ENCODE data around the gene GFRA1.

GFRA1 gene

GRCh38 chr10:116270771-116271592 lies 2.0 kb downstream of the GFRA1 start:
- no peak for DNase-seq

DNA sequence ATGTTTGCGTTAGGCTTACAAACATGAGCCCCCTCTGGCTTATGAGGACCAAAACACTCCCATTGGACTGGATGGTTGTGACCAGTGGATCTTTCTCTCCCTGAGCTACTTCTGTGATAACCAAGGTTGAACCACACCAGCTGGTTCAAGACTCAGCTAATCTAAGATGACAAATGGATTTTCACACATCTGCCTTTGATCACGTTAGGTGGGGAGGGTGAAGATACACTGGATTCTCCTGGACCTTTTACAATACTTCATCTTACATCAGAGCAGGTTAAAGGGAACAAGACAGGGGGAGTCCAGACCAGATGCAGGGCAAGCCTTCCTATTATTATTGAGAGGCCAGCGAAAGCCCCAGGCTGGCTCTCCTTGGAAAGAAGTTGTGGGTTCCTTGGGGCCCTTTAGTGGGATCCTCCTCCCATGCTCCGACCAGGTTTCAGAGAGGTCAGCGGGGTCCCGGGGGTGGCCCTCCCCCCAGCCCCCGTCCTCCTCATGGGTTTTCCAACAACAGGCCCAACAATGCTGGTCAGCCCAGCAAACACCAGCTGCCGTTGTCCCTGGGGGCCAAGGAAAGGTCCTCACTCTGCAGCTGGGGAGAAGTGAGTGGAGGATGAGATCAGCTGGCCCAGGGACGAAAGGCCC lies 2.8 kb downstream of the GFRA1 start:
- DNase-seq = no peak

- no peak for DNase-seq
These were observed 3.4 kb downstream of the GFRA1 start for GRCh38 chr10:116269619-116270018.

GRCh38 chr10:116268976-116269375 lies 4.0 kb downstream of the GFRA1 start:
- no peak for DNase-seq

GRCh38 chr10:116265686-116266085 lies 7.3 kb downstream of the GFRA1 start:
- no peak for DNase-seq

DNA sequence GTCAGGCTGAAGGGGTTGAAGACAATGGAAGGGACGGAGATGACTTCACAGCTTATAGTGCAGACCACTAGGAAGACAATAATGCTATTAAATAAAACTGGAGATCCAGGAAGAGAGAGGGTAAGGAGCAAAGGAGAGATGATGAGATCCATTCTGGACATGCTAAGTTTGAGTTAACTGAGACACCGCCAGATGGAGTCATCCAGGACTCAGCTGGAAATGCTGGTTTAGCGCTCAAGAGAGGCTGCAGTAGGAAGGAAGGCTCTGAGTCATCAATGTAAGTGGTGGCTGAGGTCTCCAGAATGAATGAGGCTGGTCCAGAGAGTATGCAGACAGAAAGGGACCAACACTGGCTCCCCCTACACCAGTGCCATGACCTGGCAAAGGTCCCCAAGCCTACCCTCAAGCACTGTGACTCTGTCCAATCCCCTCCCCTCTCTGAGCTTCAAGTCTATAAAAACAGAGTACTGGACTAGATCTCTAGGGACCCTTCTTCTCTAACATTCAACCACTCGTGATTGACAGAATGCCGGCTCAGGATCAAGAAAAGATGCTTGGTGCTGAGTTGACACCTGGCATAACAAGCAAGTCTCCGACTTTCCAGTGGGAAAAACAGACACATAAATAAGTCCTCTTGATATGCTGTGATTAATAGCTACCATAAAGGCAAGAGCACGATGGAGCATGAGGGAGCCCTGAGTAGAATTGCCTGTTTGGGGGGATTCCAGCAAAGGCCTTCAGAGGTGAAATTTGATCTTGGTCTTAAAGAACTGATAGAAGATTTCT lies 8.9 kb downstream of the GFRA1 start:
- DNase-seq = no peak

DNA sequence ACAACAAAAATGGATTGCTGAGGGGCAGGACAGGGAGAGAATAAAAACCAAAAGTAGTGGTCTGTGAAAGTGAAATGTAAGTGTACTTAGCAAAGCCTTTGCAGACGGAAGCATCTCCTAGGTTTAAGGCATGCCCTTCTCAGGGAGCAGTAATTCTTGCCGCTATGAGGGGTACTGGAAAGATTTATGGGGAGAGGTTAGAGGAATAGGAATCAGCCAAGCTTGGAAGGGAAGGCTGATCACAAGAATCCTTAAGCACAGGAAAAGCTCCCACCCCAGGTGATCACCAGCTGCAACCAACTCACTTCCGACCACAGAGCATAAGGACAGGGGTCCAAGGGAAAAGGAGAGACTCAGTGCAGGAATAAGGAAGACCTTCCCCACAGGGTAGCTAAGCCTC lies 10.3 kb downstream of the GFRA1 start:
- DNase-seq = no peak

DNA sequence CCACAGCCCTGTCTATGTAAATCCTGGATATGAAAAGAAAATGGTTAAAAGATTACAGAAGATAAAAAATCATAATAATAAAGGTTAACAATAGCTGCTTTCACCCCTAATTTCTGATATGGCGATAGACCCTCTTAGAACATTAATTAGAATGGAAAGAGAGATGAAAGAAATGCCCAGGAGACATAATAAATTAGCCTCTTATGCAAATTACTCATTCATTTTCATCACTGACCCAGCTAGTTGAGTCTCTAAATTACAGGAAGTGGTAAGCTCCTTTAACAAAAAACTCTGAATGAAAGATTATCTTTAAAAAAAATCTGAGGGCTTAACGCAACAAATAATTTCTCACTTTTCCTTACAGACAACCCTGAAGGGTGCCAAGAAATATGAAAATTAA lies 12.4 kb downstream of the GFRA1 start:
- no peak for DNase-seq

DNA sequence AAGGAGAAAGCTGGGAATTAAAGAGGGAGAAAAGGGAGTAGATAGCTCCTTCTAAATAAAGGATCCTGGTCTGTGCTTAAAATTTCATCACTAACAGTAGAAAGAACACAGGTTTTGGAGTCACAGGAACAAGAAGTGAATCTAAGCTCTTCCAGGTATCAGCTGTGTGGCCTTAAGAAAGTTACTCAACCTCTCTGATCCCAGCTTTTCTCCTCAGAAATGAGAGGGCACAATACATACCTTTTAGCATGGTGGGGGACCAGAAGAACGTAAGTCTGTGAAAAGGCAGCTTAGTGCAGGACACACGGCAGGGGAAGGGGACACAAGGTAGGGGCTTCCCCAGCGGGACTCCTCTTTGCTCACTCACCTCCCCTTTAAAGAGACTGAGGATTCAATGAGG lies 13.4 kb downstream of the GFRA1 start:
- DNase-seq = no peak

DNA sequence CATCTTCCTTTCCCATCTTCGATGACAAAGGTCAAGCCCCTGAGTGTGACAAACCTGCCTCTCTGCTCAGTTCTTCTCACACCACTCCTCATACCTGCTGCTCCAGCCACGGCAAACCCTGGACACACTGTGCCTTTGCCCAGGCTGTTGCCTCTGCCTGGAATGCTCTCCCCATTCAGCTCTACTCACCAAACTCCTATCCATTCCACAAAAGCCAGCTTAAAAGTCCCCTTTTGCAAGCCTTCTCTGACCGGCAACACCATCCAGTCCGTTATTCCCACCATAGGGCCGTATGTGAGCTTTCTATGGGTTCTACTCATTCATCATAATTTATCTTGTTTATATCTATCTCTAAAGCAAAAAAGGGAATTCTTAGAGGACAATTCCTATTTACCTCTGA lies 15.2 kb downstream of the GFRA1 start:
- DNase-seq = no peak

- DNase-seq = no peak
These were observed 16.2 kb downstream of the GFRA1 start for GRCh38 chr10:116256752-116257259.

GRCh38 chr10:116255886-116256751 lies 16.9 kb downstream of the GFRA1 start:
- no peak for DNase-seq

DNA sequence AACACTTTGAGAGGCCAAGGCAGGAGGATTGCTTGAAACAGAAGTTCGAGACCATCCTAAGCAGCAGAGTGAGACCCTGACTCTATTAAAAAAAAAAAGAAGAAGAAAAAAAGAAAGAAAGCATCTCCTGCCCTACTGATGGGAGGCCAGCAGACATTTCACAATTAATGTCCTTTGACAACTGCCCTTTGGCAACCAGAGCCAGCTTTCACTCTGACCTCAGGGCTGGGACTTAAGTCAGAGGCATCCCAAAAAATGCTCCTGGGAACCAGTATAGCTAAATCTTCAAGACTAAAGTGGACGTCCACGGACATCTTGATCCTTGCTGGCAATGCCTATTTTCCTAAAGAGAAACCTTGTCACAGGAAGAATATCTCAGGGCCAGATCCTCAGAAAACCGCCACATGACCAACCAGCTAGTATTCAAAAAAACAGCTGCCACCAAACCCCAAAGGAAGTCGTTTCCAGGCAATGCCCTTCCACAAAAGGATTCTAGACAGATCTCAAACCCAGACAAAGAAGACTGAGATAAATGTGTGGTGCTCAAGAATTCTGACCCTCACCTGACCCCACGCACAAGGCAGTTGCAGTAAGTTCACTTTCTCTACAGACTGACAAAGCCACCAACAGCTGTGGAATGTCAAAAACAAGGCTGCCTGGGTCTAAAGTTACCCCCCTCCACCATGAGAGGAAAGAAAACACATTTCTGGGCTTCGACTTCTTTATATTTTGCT lies 18.4 kb downstream of the GFRA1 start:
- DNase-seq = no peak

GRCh38 chr10:116253716-116254115 lies 19.3 kb downstream of the GFRA1 start:
- DNase-seq = no peak

- DNase-seq = no peak
These were observed 21.2 kb downstream of the GFRA1 start for GRCh38 chr10:116251602-116252395.

- DNase-seq = no peak
These were observed 25.3 kb downstream of the GFRA1 start for GRCh38 chr10:116247691-116248090.

GRCh38 chr10:116246263-116246662 lies 26.7 kb downstream of the GFRA1 start:
- no peak for DNase-seq

DNA sequence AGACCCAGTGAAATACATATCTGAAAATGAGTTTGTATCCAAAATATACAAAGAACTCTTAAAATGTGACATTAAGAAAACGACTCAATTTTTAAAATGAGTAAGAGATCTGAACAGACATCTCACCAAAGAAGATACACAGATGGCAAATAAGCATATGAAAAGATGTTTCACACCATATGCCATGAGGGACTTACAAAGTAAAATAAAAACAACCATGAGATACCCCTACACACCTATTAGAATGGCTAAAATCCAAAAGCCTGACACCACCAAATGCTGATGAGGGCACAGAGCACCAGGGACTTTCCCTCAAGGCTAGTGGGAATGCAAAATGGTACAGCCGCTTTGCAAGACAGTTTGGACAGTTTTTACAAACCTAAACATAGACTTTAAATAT lies 27.9 kb downstream of the GFRA1 start:
- no peak for DNase-seq

GRCh38 chr10:116241642-116242410 lies 31.2 kb downstream of the GFRA1 start:
- DNase-seq = no peak

DNA sequence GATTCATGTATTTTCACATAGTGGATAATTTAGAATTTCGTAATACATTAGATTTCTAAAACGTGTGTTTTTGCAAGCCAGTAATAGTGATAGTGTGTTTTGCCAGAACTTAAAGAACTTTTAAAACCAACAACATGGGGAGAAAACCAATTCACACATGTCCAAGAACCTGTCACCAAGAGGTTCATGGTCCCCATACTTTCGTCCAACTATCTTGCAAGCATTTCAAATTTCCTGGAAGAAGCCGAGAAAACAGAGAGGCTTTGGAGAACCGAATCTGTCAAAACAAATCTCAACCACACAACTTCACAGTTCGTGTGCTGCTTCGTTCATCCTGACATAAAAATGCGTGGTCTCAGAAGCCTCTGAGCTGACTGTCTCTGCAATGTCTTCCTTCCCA lies 31.9 kb downstream of the GFRA1 start:
- no peak for DNase-seq
